NCI-H187 (cell line): ENCODE data around the gene FBLN2.
"Not testable (repeated sequence)": the region's sequence is repeated elsewhere in the genome, so short reads cannot be mapped to it uniquely, and the experiment has no call there.

Source experiments
- DNase-seq, 2 experiments: peaks; one replicate each; lab custom pipeline; 2025; lab: John Stamatoyannopoulos, UW

The FBLN2 gene

DNA sequence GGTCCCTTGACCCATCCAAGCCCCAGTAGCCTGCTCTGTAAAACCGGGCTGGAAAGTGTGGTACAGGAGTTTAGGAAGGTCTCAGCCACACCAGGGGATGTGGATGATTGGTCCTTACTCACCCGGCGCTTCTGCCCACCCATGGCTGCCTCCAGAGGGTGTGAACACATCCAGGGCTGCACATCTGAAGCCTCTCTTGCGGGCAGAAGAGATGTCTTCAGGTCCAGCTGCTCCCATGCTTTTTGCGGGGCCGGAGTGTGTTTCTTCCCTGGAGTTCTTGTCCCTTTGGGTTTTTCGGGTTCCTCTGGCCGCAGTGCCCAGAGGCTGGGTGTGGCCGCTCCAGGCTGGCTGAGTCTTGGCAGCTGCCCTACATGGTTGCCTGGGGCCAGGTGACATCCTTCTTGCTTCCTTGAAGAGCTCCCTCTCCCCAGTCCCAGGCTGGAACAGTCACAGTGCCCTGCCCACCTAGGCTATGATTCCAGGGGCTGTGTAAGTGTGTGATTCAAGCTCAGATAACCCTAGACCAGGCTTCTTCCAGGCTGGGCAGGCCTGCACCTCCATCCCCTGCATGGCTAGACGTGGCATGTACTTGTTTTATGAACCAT, 34.9 kb upstream of the FBLN2 start:
- no peak for DNase-seq

- DNase-seq: no peak
Measured at GRCh38 chr3:13514639-13515435, 34.1 kb upstream of the FBLN2 start.

- DNase-seq: no peak
Measured at GRCh38 chr3:13515786-13516759, 32.9 kb upstream of the FBLN2 start.

DNA sequence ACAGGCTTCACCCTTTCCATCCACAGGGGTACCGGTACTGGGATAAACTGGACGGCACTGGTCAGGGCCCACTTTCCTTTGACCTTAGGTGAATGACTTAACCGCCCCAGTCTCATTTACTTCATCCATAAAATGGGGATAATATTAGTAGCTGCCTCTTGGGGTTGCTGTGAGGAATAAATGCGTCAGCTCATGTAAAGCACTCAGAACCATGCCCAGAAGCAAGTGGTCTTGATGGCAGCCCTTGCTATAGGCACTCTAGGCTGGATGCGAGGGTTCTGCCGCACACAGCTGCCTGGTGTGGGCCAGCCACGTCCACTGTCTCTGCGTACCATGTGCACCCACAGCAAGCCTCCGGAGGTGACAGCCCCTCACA, 32.2 kb upstream of the FBLN2 start:
- no peak for DNase-seq

GRCh38 chr3:13517253-13517977, 31.5 kb upstream of the FBLN2 start:
- no peak for DNase-seq

- DNase-seq: no peak
Measured at GRCh38 chr3:13518516-13518953, 30.4 kb upstream of the FBLN2 start.

DNA sequence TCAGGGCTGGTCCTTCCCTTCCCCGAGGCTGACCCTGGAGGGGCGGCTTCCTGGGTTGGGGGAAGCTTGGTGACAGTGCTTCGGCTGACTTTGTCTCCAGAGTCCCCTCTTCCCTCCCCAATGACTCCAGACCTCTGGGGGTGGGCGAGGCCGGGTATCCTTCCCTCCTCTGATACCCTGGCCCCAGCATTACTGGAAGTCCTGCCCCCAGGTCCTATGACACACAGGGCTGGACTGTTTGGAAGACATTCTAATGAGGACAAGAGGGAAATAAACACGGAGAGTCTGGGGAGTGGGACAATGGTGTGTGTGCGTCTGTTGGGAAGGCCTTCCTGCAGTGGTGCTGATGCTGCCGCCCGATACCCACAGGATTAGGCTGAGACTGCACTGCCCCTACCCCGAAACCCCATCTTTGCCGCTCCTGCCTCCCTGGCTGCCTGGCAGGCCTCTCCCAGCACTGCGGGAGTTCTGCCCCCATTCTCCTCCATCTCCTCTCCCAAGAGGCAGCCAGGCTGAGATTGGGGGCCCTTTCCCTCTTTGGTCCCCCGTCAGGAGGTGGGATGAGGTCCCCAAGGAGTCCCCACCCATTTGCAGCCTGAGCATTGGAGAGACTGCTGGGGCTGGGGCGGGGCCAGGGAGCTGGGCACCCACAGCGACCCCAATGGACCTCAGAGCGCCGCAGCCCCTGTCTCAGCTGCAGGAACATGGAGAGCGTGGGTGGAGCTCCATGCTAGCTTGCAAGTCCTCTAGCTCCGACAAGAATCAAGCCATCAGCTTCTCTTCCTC, 29.7 kb upstream of the FBLN2 start:
- no peak for DNase-seq

- DNase-seq: no peak
Measured at GRCh38 chr3:13520326-13520880, 28.5 kb upstream of the FBLN2 start.

DNA sequence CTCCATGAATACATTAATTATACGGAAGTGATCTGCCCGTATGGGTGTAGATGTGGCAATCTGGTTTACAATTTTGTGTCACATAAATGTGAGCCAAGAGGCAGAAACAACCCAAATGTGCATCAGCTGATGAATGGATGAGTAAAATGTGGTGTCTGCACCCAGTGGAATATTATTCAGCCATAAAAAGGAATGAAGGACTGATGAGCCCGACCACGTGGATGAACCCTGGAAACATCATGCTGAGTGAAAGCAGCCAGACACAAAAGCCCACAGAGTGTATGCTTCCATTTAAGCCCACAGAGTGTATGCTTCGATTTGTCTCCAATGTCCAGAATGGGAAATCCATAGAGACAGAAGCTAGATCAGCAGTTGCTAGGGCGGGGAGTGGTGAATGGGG, 27.6 kb upstream of the FBLN2 start:
- DNase-seq: no peak

DNA sequence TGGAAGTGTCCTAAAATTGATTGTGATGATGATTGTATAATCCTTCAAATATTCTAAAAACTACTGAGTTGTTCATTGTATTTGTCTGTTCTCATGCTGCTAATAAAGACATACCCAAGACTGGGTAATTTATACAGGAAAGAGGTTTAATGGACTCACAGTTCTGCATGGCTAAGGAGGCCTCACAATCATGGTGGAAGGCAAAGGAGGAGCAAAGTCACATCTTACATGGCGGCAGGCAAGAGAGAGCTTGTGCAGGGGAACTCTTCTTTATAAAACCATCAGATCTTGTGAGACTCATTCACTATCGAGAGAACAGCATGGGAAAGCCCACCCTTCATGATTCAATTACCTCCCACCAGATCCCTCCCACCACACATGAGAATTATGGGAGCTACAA, 27.2 kb upstream of the FBLN2 start:
- DNase-seq: not testable (repeated sequence)

- DNase-seq: no peak
Measured at GRCh38 chr3:13522236-13522635, 26.7 kb upstream of the FBLN2 start.

DNA sequence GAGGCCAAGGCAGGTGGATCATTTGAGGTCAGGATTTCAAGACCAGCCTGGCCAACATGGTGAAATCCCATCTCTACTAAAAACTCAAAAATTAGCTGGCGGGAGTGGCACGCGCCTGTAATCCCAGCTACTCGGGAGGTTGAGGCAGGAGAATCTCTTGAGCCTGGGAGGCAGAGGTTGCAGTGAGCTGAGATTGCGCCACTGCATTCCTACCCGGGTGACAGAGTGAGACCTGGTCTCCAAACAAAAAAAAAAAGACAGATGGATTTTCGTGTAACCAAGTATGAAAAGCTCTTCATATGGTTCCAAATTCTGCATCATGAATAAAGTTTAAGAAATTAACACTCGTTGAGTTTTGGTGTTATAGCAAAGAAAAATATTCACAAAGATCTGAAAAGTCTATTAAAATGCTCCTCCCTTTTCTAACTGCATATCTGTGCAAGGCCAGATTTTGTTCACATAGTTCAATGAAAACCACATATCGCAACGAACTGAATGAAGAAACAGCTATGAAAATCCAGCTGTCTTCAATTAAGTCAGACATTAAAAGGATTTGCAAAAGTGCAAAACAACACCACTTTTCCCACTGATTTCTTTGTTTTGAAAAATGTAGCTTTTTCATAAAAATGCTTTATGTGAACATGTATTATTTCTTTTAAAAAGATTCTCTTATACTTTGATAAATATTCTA, 23.8 kb upstream of the FBLN2 start:
- DNase-seq: no peak

DNA sequence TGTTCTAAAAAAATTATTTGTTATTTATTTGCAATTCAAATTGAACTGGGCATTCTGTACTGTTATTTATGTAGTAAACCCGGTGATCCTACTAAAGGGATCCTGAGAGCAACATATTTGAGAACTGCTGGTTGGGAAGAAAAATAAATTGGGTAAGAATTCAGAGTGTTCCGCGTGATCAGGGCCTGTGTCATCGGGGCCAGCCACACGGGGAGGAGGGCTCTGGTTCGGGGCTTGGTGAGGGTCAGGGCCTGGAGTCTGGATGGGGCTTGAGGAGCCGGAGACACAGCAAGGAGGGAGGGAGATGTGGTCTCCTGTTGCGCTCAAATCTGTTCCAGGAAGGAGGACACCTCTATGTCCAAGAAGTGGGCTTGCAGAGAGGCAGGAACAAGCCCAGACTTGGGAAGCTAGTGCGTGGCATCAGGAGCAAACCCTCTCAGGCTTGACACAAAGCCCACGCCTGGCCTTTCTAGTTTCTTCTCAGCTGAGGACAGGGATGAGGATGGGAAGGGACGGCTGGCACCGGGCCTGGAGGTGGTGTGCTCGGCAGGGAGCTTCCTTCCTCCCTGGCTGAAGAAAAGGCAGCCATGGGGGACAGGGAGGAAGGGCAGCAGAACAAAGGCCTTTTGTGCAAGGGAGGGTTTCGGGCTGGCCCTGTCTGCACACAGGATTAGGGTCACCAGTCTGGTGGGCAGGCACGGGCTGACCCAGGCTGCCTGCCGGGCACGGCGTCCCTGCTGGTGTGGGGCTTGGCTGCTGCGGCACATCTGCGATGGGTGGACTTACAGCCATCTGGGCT, 22.9 kb upstream of the FBLN2 start:
- no peak for DNase-seq

DNA sequence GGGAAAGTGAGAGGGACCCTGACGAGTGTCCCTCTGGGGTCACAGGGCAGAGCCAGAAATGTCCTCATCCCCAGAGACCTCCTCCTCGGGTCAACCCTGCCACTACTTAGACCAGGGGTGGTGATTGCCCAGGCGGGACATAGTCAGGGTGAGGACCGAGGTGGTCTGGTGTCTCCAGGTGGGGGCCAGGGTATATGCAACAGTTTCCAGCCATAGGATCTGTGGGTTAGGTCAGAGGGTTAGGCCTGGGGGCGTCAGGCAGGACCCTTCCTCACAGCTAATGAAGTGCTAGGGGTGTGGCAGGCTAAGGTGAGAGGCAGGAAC, 22.3 kb upstream of the FBLN2 start:
- DNase-seq: no peak

DNA sequence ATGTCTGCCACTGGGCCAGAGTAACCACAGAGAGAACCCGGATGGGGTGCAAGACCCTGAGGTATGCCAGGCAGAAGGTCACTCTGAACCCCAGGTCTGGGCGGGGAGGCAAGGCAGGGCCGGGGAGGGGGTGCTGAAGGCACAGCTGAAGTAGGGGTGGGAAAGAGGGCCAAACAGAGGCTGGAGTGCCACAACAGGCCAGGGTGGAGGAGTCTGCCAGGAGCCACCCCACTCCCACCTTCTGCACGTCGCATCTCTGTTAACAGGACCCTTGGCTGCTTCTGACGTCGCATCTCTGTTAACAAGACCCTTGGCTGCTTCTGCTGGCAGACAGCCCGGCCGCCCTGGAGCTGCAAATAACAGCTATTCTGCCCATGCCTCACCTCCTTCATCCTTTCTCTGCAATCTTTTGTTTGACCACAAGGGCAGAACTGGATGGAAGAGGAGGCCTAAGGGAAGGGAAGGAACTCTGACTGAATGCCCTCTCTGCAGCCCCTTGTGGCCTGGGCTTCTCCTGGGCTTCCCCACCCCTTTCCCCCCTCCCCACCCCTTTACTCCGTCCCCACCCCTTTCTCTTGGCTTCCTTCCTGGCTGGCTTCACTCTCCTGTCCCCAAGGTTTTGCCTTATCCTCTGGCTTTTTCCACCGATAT, 20.6 kb upstream of the FBLN2 start:
- no peak for DNase-seq

DNA sequence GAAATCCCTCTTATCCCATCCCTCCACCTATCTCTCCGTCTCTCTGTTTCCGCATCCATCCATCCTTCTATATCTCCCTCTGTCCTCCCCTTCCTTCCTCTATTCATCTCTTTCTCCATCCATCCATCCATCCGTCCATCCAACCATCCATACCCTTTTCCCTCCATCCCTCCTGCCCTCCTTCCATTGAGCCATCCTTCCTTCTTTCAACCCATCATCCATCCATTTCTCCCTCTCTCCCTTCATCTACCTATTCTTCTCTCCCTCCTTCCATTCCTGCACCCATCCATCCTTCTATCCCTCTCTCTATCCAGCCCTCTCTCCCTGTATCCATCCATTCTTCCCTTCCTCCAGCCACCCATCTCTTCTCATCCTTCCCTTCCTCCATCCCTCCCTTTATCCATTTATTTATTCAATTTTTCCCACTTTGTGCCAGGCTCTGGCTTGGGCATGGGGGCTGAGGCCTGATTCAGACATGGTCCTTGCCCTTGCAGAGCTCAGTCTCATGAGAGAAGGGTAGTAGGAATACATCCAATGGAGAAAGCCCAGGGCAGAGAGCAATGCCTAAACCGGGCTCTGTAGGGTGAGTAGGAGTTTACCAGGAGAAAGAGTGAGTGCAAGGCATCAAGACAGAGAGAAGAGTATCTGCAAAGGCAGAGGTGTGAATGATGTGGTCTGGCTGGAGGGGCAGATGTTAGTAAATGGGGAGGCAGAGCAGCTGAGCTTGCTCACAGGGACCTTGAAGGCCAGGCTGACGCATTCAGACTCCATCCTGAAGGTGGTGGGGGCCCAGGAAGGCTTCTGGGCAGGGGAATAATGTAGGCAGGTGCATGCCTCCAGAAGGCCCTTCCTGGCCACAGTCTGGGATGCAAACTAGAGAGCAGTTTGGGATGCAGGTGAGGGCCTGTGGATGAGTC, 19.5 kb upstream of the FBLN2 start:
- DNase-seq: no peak

DNA sequence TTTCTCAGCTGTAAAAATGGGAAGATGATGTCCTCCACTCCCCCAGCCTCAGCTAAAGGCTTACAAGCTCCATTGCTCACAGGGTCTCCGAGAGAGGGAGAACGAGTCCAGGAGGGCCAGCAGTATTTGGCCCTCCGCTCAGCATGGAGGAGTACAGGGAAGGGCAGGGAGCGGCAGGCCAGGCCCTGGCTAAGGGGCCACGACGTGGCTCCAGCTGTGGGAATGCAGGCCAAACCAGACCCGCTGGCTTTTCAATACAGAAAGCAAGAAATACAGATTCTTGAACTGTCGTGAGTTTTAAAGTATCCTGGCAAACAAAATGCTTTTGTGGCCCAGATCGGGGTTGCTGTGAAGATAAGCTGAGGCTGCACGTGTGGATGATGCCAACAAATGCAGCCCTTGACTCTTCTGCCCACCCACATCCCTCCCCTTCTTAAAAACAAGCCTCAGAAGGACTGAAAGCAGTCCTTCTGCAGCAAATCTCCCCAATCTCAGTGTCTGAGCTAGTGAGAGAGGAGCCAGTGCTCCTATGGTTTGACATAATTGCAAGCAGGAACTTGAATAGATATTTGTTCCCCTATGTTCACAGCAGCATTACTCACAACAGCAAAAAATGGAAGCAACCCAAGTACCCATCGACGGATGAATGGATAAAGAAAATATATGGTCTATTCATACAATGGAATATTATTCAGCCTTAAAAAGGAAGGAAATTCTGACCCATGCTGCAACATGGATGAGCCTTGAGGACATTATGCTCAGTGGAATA, 18.5 kb upstream of the FBLN2 start:
- no peak for DNase-seq
